ENCODE results near the gene PLCB4. TPM values are rescaled to one million over a fixed set of nuclear protein-coding genes. Genes with fewer than 3 reads are reported as not detected.

The PLCB4 gene
- total RNA-seq, 1 donor, result 4.1 TPM

- no peak for TF ChIP-seq CTCF (IDR thresholded peaks at IDR 0.05; ENCODE audit: insufficient read depth, low read length)
- no peak overlapping the region for H3K4me3 ChIP-seq (ENCODE audit: low read depth, low read length)
- DNase-seq (ENCODE audit: low read depth), result no peak
Observed at GRCh38 chr20:9081423-9081966, 12.6 kb downstream of the PLCB4 start.

- no peak for DNase-seq (ENCODE audit: low read depth)
- no peak overlapping the region for H3K4me3 ChIP-seq (ENCODE audit: low read depth, low read length)
- TF ChIP-seq CTCF (IDR thresholded peaks at IDR 0.05; ENCODE audit: insufficient read depth, low read length), result no peak
Observed at GRCh38 chr20:9082741-9083140, 13.9 kb downstream of the PLCB4 start.

GRCh38 chr20:9087531-9088217 lies 18.8 kb downstream of the PLCB4 start:
- no peak for DNase-seq (ENCODE audit: low read depth)
- H3K4me3 ChIP-seq (ENCODE audit: low read depth, low read length), result no peak overlapping the region
- no peak for TF ChIP-seq CTCF (IDR thresholded peaks at IDR 0.05; ENCODE audit: insufficient read depth, low read length)

DNA sequence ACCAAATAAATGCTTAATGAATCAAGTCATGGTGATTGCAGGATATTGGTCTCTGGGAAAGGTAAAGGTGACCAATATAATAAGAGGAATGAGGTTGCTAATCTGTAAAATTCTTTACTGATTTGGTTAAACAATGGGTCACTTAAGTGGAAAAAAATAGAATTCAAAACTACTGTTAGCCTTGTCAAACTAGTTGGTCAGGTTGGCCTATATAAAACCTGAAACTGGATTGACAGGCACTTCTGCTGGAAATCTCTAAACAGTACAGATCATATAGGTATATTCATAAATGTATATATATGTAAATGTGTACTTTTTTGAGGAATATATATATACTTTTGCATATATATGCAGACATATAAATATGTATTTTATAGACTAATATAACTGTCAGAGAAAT lies 19.7 kb downstream of the PLCB4 start:
- no peak for TF ChIP-seq CTCF (IDR thresholded peaks at IDR 0.05; ENCODE audit: insufficient read depth, low read length)
- H3K4me3 ChIP-seq (ENCODE audit: low read depth, low read length), result no peak overlapping the region

DNA sequence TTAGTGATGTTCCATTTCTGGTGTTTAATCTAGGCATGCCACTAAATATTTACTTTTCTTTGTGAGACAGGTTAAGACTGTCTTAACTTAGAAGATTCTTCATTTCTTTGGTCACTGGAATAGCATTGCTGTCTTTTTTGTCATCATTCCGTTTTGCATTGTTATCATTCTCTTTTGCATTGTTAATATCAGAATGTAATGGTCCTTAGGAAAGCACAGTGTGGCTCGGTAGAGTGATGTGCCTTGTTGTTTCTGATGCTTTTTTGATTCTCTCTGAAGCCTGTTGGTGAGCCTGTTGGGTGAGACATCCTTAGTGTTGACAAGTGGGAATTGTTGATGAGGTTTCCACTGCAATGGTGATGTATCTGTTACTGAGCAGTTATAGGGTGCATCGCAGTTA lies 23.2 kb downstream of the PLCB4 start:
- no peak overlapping the region for H3K4me3 ChIP-seq (ENCODE audit: low read depth, low read length)
- no peak for DNase-seq (ENCODE audit: low read depth)

More for the DNA sequence above, 19.7 kb downstream of the PLCB4 start:
- DNase-seq (ENCODE audit: low read depth), result no peak

GRCh38 chr20:9092655-9093054 lies 23.8 kb downstream of the PLCB4 start:
- no peak for DNase-seq (ENCODE audit: low read depth)
- no peak overlapping the region for H3K4me3 ChIP-seq (ENCODE audit: low read depth, low read length)
- no peak for TF ChIP-seq CTCF (IDR thresholded peaks at IDR 0.05; ENCODE audit: insufficient read depth, low read length)

More for the DNA sequence above, 23.2 kb downstream of the PLCB4 start:
- no peak for TF ChIP-seq CTCF (IDR thresholded peaks at IDR 0.05; ENCODE audit: insufficient read depth, low read length)

All from fibroblast of the aortic adventitia (primary cell).